ENCODE results near the gene UBXN7.
"Not testable (repeated sequence)": the region's sequence is repeated elsewhere in the genome, so short reads cannot be mapped to it uniquely, and the experiment has no call there.

Gene UBXN7

DNA sequence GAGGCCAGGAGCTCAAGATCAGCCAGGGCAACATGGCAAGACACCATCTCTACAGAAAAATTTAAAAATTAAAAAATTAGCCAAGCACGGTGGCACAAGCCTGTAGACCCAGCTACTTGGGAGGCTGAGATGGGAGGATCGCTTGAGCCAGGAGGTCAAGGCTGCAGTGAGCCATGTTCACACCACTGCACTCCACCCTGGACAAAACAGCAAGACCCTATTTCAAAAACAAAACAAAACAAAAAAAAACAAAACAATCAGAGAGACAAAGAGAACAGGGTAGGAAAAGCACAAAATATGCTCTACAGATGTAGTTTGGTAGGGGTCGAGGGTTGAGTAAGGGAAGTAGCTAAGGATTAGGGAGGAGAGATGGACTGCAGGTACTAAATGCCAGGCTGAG, 117.6 kb downstream of the UBXN7 start:
- DNase-seq, result no peak

DNA sequence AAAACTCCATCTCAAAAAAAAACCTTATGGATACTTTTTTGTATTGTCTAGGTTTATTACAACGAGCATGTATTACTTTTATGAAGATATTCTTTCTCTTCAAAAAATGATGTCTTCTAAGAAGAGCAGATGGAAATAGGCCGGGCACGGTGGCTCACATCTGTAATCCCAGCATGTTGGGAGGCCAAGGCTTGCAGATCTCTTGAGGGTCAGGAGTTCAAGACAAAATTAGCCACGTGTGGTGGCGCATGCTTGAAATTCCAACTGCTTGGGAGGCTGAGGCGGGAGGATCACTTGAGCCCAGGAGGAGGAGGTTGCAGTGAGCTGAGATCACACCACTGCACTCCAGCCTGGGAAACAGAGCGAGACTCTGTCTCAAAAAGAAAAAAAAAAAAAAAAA, 118.1 kb downstream of the UBXN7 start:
- DNase-seq, result not testable (repeated sequence)

DNA sequence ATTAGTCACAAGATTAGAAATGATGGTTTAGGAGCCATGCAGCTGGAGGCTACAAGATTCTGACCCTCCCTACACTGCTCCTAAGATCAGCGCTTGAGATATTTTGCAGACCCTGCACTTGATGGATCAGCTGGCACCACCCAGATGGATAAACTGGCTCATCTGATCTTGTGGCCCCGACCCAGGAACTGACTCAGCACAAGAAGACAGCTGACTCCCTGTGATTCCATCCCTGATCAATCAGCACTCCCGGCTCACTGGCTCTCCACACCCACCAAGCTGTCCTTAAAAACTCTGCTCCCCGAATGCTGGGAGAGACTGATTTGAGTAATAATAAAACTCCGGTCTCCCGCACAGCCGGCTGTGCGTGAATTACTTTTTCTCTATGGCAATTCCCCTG, 129.3 kb downstream of the UBXN7 start:
- not testable (repeated sequence) for DNase-seq

DNA sequence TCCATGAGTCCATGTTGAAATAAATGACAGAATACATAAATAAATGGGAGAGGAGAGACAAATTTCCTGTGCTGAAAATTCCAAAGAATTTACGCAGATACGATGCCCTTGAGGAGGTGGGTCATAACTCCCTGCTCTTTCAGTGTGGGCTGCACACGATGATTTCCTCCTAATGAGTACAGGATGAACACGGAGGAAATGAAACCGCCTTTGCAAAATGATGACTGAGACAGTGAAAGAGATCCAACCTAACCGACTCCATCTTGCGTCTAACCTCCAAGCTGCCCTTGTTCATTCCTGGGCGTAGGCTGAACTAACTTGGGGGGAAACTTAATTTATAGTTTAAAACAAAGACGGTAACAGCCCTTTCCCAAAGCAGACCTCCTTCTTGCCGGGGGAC, 129.7 kb downstream of the UBXN7 start:
- peak; percentile 12 for DNase-seq

DNA sequence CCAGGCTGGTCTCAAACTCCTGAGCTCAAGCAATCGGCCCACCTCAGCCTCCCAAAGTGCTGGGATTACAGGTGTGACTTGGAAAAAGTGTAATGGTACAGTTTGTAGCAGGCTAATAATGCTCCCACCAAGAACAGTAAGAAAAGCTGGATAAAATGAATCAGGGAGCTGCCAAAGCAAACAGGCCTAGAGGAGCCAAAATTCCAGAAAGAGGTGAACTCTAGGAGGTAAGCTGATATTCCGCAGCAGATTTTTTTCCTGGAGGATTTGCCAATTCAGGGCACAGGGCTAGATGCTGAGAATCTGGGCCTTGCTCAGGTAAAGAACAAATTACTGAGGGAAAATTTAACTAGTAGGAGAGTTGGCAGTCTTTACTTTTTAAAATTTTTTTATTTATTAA, 133.7 kb downstream of the UBXN7 start:
- DNase-seq, result no peak

All from MV-4-11 (cell line).